ENCODE results near the gene SLC15A1. TPM values are rescaled to one million over a fixed set of nuclear protein-coding genes. Genes with fewer than 3 reads are reported as not detected.

The SLC15A1 gene
- total and polyA plus RNA-seq, 11 donors: not detected

- peaks cover 0 to 10% (median 0%) of the 10 kb centered on the region in 12 donors for H3K9me3 ChIP-seq
- no peak for ATAC-seq
Observed at GRCh38 chr13:98749501-98749900, 3.0 kb downstream of the SLC15A1 start.

GRCh38 chr13:98746968-98747367 lies 5.5 kb downstream of the SLC15A1 start:
- H3K4me1 ChIP-seq: peaks cover 0 to 7% (median 3%) of the 10 kb centered on the region in 12 donors
- peaks cover under 1 to 21% (median 14%) of the 10 kb centered on the region in 9 donors for H3K27me3 ChIP-seq
- peaks cover 0 to 2% (median 0%) of the 10 kb centered on the region in 12 donors for H3K9me3 ChIP-seq
- H3K4me3 ChIP-seq: no peak overlapping the region
- DNase-seq: no peak
- ATAC-seq: no peak
- 91 to 96% (median 94%) methylated on average over 8 of the region's 8 CpGs for WGBS, 4 donors
- no peak for TF ChIP-seq POLR2A (IDR thresholded peaks at IDR 0.05)
- TF ChIP-seq CTCF (IDR thresholded peaks at IDR 0.05): no peak
- H3K27ac ChIP-seq: no peak overlapping the region
- no peaks in the 10 kb centered on the region for H3K36me3 ChIP-seq
- intact Hi-C loops (cut with DNase I): no loop called here

More at GRCh38 chr13:98749501-98749900, 3.0 kb downstream of the SLC15A1 start:
- Histone ChIP-seq H3K4me3 (no peak overlapping the region), H3K27ac (no peak overlapping the region), H3K4me1 (peaks cover 3 to 15% (median 9%) of the 10 kb centered on the region in 12 donors), H3K27me3 (peaks cover 15 to 45% (median 34%) of the 10 kb centered on the region in 9 donors), H3K36me3 (no peaks in the 10 kb centered on the region)
- DNase-seq: no peak
- WGBS, 4 donors: 60 to 79% (median 71%) methylated on average over 3 of the region's 3 CpGs
- TF ChIP-seq POLR2A (IDR thresholded peaks at IDR 0.05): no peak
- no peak for TF ChIP-seq CTCF (IDR thresholded peaks at IDR 0.05)
- intact Hi-C loops (cut with DNase I): no loop called here

- H3K4me3 ChIP-seq: no peak overlapping the region
- no peak overlapping the region for H3K27ac ChIP-seq
- H3K36me3 ChIP-seq: no peaks in the 10 kb centered on the region
- H3K27me3 ChIP-seq: no peaks in the 10 kb centered on the region
- DNase-seq (no peak), ATAC-seq (no peak)
- TF ChIP-seq POLR2A (IDR thresholded peaks at IDR 0.05) (no peak), CTCF (IDR thresholded peaks at IDR 0.05) (no peak)
- peaks cover 0 to 6% (median 0%) of the 10 kb centered on the region in 12 donors for H3K9me3 ChIP-seq
- H3K4me1 ChIP-seq: no peaks in the 10 kb centered on the region
- intact Hi-C loops (cut with DNase I): no loop called here
- WGBS, 4 donors: 82 to 86% (median 84%) methylated on average over 2 of the region's 2 CpGs
Observed at GRCh38 chr13:98743377-98743776, 9.1 kb downstream of the SLC15A1 start.

GRCh38 chr13:98742961-98743360 lies 9.5 kb downstream of the SLC15A1 start:
- Histone ChIP-seq H3K4me3 (no peak overlapping the region), H3K9me3 (peaks cover 0 to 10% (median 0%) of the 10 kb centered on the region in 12 donors), H3K27me3 (no peaks in the 10 kb centered on the region), H3K4me1 (no peaks in the 10 kb centered on the region), H3K27ac (no peak overlapping the region), H3K36me3 (no peaks in the 10 kb centered on the region)
- ATAC-seq (no peak), DNase-seq (no peak)
- WGBS, 4 donors: 90 to 94% (median 92%) methylated on average over 5 of the region's 5 CpGs
- intact Hi-C loops (cut with DNase I): no loop called here
- TF ChIP-seq CTCF (IDR thresholded peaks at IDR 0.05) (no peak), POLR2A (IDR thresholded peaks at IDR 0.05) (no peak)

Measured in heart left ventricle (tissue), 16 donors.